Naive B cell (primary cell): ENCODE results near the gene PLCB4. TPM values are rescaled to one million over a fixed set of nuclear protein-coding genes. Genes with fewer than 3 reads are reported as not detected.

Source experiments
- ATAC-seq, 2 donors: fragments of 150-1000 bp; cut with Tn5 transposase; 2 replicates each; pipeline ENCODE4 v1.10.0; 2021; ENCODE audit warnings: low read depth in 2 of 2, mild to moderate bottlenecking in 2 of 2, moderate library complexity in 2 of 2
- DNase-seq: peaks from one replicate; pipeline ENCODE4 v3.0.0; 2022
- H3K27ac Mint-ChIP-seq, 6 donors: one replicate each; pipeline ENCODE4 v1.8.0; 2020 to 2022; ENCODE audit warnings: mild to moderate bottlenecking in 6 of 6, mixed read lengths in 6 of 6, moderate library complexity in 5 of 6, inconsistent platforms in 2 of 6
- H3K27me3 Mint-ChIP-seq, 3 donors: one replicate each; pipeline ENCODE4 v1.8.0; 2021 to 2022; ENCODE audit warnings: mixed read lengths in 3 of 3, mild to moderate bottlenecking in 1 of 3
- H3K36me3 Mint-ChIP-seq, 2 donors: one replicate each; pipeline ENCODE4 v1.8.0; 2020 to 2022; ENCODE audit warnings: mixed read lengths in 2 of 2, inconsistent platforms in 1 of 2, mild to moderate bottlenecking in 1 of 2
- H3K4me1 Mint-ChIP-seq, 3 donors: one replicate each; pipeline ENCODE4 v1.8.0; 2020 to 2022; ENCODE audit warnings: mixed read lengths in 3 of 3, inconsistent platforms in 1 of 3, mild to moderate bottlenecking in 1 of 3, moderate library complexity in 1 of 3
- H3K4me3 Mint-ChIP-seq, 8 donors: one replicate each; pipeline ENCODE4 v1.8.0; 2020 to 2022; ENCODE audit warnings: mild to moderate bottlenecking in 8 of 8, mixed read lengths in 8 of 8, moderate library complexity in 8 of 8, inconsistent platforms in 2 of 8
- H3K9me3 Mint-ChIP-seq, 7 donors: one replicate each; pipeline ENCODE4 v1.8.0; 2020 to 2022; ENCODE audit warnings: mixed read lengths in 7 of 7, mild to moderate bottlenecking in 5 of 7, inconsistent platforms in 2 of 7, moderate library complexity in 1 of 7
- polyA plus RNA-seq, 6 donors: library from polyadenylated mRNA; unstranded; fragments of 300-500 nt; fragmentation: Illumina TruSeq; gene quantifications; one replicate each; pipeline ENCODE4 v1.2.3, GENCODE V29; 2021; ENCODE audit warnings: low read depth in 6 of 6

The PLCB4 gene
- polyA plus RNA-seq, 6 donors from 2014 or later: not detected

DNA sequence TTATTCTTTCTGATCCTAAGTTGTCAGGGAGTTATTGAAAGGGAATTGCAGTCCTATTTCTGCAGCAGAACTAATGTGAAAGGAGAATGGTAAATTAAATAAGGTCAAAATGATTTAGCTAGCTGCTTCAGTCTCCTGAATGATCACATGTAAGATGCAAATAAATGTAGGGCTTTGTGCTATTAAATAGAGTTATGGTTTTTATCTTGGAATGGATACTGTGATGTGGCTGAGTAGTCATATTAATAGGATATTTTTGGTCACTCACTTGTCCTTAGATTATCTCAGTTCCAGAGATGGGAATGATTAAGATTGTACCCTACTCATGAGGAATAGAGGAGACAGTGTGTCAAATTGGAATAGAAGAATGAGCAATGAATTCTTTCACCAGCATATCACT, 129.6 kb downstream of the PLCB4 start:
- Mint-ChIP-seq H3K4me1 (peaks cover 0 to 2% (median 0%) of the 10 kb centered on the region in 3 donors), H3K27me3 (no peaks in the 10 kb centered on the region), H3K36me3 (no peaks in the 10 kb centered on the region), H3K27ac (no peak overlapping the region), H3K4me3 (no peak overlapping the region), H3K9me3 (peaks cover 0 to 2% (median 0%) of the 10 kb centered on the region in 7 donors)
- DNase-seq: no peak
- no peak for ATAC-seq

DNA sequence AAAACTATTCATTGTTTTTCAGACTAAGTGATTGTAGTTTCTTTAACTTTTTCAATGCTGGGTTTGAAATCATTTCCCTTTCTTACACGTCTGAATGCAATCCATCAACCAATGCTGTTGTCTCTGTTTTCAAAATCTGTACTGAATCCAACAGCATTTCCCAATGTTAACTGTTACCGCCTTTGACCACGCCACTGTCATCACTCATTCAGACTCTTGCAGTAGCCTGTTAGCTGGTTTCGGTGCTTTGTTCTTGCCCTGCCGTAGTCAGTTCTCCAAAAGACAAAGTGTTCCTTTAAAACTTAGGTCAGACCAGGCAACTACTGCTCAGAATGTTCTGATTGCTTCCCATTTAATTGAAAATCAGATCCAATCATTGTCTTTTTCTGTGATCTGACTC, 131.3 kb downstream of the PLCB4 start:
- Mint-ChIP-seq H3K27me3 (no peaks in the 10 kb centered on the region), H3K36me3 (no peaks in the 10 kb centered on the region), H3K4me1 (peaks cover 0 to 2% (median 0%) of the 10 kb centered on the region in 3 donors), H3K4me3 (no peak overlapping the region), H3K9me3 (peaks cover 0 to 2% (median 0%) of the 10 kb centered on the region in 7 donors), H3K27ac (no peak overlapping the region)
- DNase-seq (no peak), ATAC-seq (no peak)

DNA sequence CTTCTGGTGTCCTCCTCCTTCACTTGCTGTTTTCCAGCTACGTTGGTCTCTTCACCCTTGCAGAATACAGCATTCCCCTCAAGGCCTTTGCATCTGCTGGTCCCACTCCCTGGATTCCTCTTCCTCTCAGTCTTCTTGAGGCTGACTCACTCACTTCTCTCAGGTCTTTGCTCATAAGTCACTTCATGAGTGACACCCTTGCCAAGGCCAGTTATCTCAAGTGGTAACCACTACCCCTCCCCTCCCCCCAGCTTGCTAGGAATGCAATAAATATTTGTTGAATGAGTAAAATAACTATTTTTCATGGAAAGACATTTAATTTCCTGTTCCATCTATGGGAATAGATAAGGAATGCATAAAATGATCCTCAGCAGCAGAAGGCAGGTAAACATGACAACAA, 131.7 kb downstream of the PLCB4 start:
- no peak overlapping the region for H3K27ac Mint-ChIP-seq
- no peak for DNase-seq
- no peak for ATAC-seq
- H3K9me3 Mint-ChIP-seq: peaks cover 0 to 2% (median 0%) of the 10 kb centered on the region in 7 donors
- no peak overlapping the region for H3K4me3 Mint-ChIP-seq
- no peaks in the 10 kb centered on the region for H3K36me3 Mint-ChIP-seq
- H3K4me1 Mint-ChIP-seq: peaks cover 0 to 2% (median 0%) of the 10 kb centered on the region in 3 donors
- H3K27me3 Mint-ChIP-seq: no peaks in the 10 kb centered on the region

GRCh38 chr20:9202420-9203080, 133.7 kb downstream of the PLCB4 start:
- no peaks in the 10 kb centered on the region for H3K36me3 Mint-ChIP-seq
- no peak for DNase-seq
- no peak overlapping the region for H3K4me3 Mint-ChIP-seq
- H3K27ac Mint-ChIP-seq: no peak overlapping the region
- H3K27me3 Mint-ChIP-seq: no peaks in the 10 kb centered on the region
- no peak for ATAC-seq
- peaks cover 0 to 2% (median 0%) of the 10 kb centered on the region in 3 donors for H3K4me1 Mint-ChIP-seq
- peaks cover 0 to 2% (median 0%) of the 10 kb centered on the region in 7 donors for H3K9me3 Mint-ChIP-seq

- no peak overlapping the region for H3K4me3 Mint-ChIP-seq
- H3K9me3 Mint-ChIP-seq: peaks cover 0 to 2% (median 0%) of the 10 kb centered on the region in 7 donors
- no peaks in the 10 kb centered on the region for H3K27me3 Mint-ChIP-seq
- no peaks in the 10 kb centered on the region for H3K36me3 Mint-ChIP-seq
- no peak for ATAC-seq
- DNase-seq: no peak
- no peak overlapping the region for H3K27ac Mint-ChIP-seq
- H3K4me1 Mint-ChIP-seq: peaks cover 0 to 2% (median 0%) of the 10 kb centered on the region in 3 donors
Observed at GRCh38 chr20:9203081-9203447, 134.2 kb downstream of the PLCB4 start.

DNA sequence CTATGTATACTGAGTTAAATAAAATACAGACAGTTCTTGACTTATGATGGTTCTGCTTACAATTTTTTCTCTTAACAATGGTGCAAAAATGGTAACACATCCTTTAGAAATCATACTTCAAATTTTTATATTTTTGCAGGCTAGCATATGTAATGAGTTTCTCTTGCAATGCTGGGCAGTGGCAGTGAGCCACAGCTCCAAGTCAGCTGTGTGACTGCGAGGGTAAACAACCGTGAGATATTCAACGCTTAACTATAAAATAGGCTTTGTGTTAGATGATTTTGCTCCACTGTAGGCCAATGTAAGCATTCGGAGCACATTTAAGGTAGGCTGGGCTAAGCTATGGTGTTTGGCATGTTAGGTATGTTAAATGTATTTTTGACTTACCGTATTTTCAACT, 136.1 kb downstream of the PLCB4 start:
- DNase-seq (no peak), ATAC-seq (no peak)
- no peaks in the 10 kb centered on the region for H3K27me3 Mint-ChIP-seq
- H3K36me3 Mint-ChIP-seq: no peaks in the 10 kb centered on the region
- no peak overlapping the region for H3K4me3 Mint-ChIP-seq
- no peak overlapping the region for H3K27ac Mint-ChIP-seq
- peaks cover 0 to 2% (median 0%) of the 10 kb centered on the region in 7 donors for H3K9me3 Mint-ChIP-seq
- H3K4me1 Mint-ChIP-seq: peaks cover 0 to 2% (median 0%) of the 10 kb centered on the region in 3 donors

GRCh38 chr20:9206486-9206885, 137.6 kb downstream of the PLCB4 start:
- Mint-ChIP-seq H3K36me3 (no peaks in the 10 kb centered on the region), H3K27ac (no peak overlapping the region), H3K27me3 (no peaks in the 10 kb centered on the region), H3K4me1 (peaks cover 0 to 2% (median 0%) of the 10 kb centered on the region in 3 donors), H3K9me3 (no peaks in the 10 kb centered on the region), H3K4me3 (no peak overlapping the region)
- ATAC-seq (no peak), DNase-seq (no peak)

GRCh38 chr20:9207253-9207652, 138.4 kb downstream of the PLCB4 start:
- no peaks in the 10 kb centered on the region for H3K9me3 Mint-ChIP-seq
- DNase-seq (no peak), ATAC-seq (no peak)
- H3K36me3 Mint-ChIP-seq: no peaks in the 10 kb centered on the region
- no peak overlapping the region for H3K4me3 Mint-ChIP-seq
- H3K27ac Mint-ChIP-seq: no peak overlapping the region
- H3K4me1 Mint-ChIP-seq: peaks cover 0 to 2% (median 0%) of the 10 kb centered on the region in 3 donors
- H3K27me3 Mint-ChIP-seq: no peaks in the 10 kb centered on the region

DNA sequence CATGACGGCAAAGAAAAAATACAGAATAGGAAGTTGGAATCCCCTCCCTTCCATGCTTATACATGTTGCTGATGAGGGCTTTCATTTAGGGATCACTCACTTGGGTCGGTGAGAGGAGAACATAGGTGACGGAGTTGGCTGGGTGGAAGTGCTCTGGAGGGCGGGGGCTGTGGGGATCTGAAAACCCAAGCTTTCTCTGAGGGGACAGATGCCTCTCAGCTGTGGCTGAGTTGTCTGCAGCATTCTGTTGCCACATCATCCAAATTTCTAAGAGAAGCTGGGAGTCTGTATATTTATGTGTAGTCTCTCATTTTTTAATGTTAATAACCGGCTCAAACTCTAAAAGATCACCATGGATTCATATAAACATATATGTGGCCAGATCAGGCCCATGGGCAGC, 141.5 kb downstream of the PLCB4 start:
- H3K36me3 Mint-ChIP-seq: no peaks in the 10 kb centered on the region
- no peaks in the 10 kb centered on the region for H3K27me3 Mint-ChIP-seq
- H3K27ac Mint-ChIP-seq: no peak overlapping the region
- no peak overlapping the region for H3K4me3 Mint-ChIP-seq
- H3K4me1 Mint-ChIP-seq: no peaks in the 10 kb centered on the region
- no peak for DNase-seq
- no peak for ATAC-seq
- no peaks in the 10 kb centered on the region for H3K9me3 Mint-ChIP-seq

DNA sequence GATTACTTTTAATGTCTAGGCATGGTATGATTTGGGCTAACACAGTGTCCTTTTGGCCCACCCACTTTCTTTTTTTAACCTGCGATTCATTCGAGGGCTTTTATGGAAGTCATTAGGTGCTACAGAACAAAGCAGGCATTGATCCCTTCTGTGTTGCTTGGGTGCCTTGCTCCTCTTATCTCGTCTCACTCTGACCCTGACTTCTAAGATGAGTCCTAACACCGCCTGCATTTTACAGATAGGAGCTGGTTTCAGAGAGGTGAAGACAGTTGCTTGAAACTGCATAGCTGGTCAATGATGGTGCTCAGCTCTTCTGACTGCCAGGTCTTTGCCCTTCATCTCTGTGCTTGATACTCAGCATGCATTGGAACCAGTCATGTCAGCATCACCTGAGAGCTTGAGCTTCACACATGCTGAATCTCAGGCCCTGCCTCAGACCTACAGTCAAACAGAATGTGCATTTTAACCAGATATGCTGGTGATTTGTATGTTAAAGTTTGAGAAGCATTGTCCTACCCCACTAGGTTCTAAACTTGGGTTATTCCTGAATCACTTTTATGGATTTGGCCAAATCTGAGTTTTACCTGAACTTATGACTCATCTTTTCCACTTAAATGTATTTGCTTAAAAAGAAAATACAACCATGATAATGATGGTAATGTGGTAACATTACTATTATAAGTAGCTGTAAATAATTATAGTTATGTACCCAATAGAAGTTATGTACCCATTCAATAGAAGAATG, 142.3 kb downstream of the PLCB4 start:
- no peak overlapping the region for H3K4me3 Mint-ChIP-seq
- no peaks in the 10 kb centered on the region for H3K9me3 Mint-ChIP-seq
- H3K36me3 Mint-ChIP-seq: no peaks in the 10 kb centered on the region

GRCh38 chr20:9212735-9213134, 143.8 kb downstream of the PLCB4 start:
- no peaks in the 10 kb centered on the region for H3K9me3 Mint-ChIP-seq
- no peaks in the 10 kb centered on the region for H3K27me3 Mint-ChIP-seq
- no peak for DNase-seq
- ATAC-seq: no peak
- no peak overlapping the region for H3K27ac Mint-ChIP-seq
- H3K4me3 Mint-ChIP-seq: no peak overlapping the region
- H3K36me3 Mint-ChIP-seq: no peaks in the 10 kb centered on the region
- H3K4me1 Mint-ChIP-seq: peaks cover 0 to 5% (median under 1%) of the 10 kb centered on the region in 3 donors

More for the DNA sequence above, 142.3 kb downstream of the PLCB4 start:
- Mint-ChIP-seq H3K27ac (no peak overlapping the region), H3K4me1 (no peaks in the 10 kb centered on the region), H3K27me3 (no peaks in the 10 kb centered on the region)
- ATAC-seq: no peak
- no peak for DNase-seq

DNA sequence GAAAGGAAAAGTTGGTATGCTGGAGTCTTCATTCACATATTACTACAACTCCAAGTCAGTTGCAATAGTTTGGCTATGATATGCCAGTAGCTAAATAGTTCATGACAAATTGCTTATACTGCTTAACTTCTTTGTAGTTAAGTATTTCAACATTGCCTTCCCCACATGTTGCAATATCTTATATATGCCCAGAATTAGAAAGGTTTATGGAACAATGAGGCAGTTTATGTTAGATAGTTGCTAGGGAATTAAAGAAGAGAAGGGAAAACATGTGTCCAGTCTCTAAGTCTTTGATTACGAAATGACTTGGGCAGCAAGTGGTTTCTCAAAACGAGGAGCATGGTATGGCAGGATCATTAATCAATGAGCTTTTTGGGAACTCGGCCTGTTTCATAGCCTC, 145.8 kb downstream of the PLCB4 start:
- Mint-ChIP-seq H3K4me3 (no peak overlapping the region), H3K27me3 (no peaks in the 10 kb centered on the region), H3K36me3 (no peaks in the 10 kb centered on the region), H3K9me3 (no peaks in the 10 kb centered on the region), H3K27ac (no peak overlapping the region), H3K4me1 (peaks cover 0 to 17% (median 6%) of the 10 kb centered on the region in 3 donors)
- no peak for DNase-seq
- no peak for ATAC-seq

DNA sequence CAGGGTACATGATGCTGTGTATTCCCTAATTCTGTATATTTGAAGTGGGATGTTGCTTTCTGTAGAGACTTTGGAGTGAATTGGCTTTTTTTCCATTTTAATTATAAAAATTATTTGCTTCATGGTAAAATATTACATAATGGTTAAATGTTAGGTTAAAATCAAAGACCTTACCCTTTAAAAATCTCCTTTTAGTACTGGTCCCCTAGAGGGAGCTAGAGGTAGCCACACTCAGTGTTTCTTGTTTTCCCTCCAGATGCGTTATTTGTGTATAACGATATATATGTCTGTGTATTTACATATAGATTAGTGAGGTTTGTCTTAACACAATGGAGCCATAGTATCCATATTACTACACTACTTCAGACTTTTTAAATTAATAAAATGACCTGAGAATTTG, 146.7 kb downstream of the PLCB4 start:
- no peaks in the 10 kb centered on the region for H3K27me3 Mint-ChIP-seq
- H3K27ac Mint-ChIP-seq: no peak overlapping the region
- H3K9me3 Mint-ChIP-seq: no peaks in the 10 kb centered on the region
- no peak for DNase-seq
- no peak for ATAC-seq
- no peaks in the 10 kb centered on the region for H3K36me3 Mint-ChIP-seq
- peaks cover 0 to 17% (median 6%) of the 10 kb centered on the region in 3 donors for H3K4me1 Mint-ChIP-seq
- H3K4me3 Mint-ChIP-seq: no peak overlapping the region

GRCh38 chr20:9218531-9218961, 149.7 kb downstream of the PLCB4 start:
- Mint-ChIP-seq H3K4me3 (no peak overlapping the region), H3K36me3 (no peaks in the 10 kb centered on the region), H3K9me3 (no peaks in the 10 kb centered on the region), H3K4me1 (peaks cover 0 to 17% (median 6%) of the 10 kb centered on the region in 3 donors), H3K27ac (no peak overlapping the region), H3K27me3 (no peaks in the 10 kb centered on the region)
- ATAC-seq (no peak), DNase-seq (no peak)
